Panc1 (cell line): ENCODE data around the gene PABPN1L. TPM values are rescaled to one million over a fixed set of nuclear protein-coding genes. Genes with fewer than 3 reads are reported as not detected.

ENCODE experiments used
- ATAC-seq: fragments of 200-7000 bp; cut with Tn5 transposase; 2 replicates; pipeline ENCODE4 v1.9.1; 2020; ENCODE audit warnings: mild to moderate bottlenecking, moderate library complexity
- BruUV-seq: library from RNA; stranded (reverse); fragments of 400-500 nt; replicated peaks from 2 replicates; lab custom pipeline; 2021; lab: Mats Ljungman, UMichigan
- CTCF ChIA-PET: fragments of 300-600 bp; sonication (Branson Sonifier 250); formaldehyde crosslinking; loops from one replicate; lab custom pipeline; 2022; ENCODE audit warnings: antibody characterized with exemption; lab: Charles Lee
- POLR2A ChIA-PET: fragments of 300-600 bp; sonication (Branson Sonifier 250); formaldehyde crosslinking; loops from one replicate; lab custom pipeline; 2022; ENCODE audit warnings: antibody characterized with exemption; lab: Charles Lee
- DNase-seq: peaks from one replicate; pipeline ENCODE4 v3.0.0-alpha.2; 2010; ENCODE audit warnings: low read depth, low spot score
- H3K27ac ChIP-seq: 2 replicates; pipeline ENCODE4 v1.5.1; 2011; ENCODE audit warnings: mild to moderate bottlenecking, low read length, inconsistent platforms
- H3K27me3 ChIP-seq: fragments of 200-500 bp; sonication (Bioruptor generic); 2 replicates; pipeline ENCODE4 v1.6.0; 2014; ENCODE audit warnings: low read length, inconsistent platforms; ENCODE audit not compliant: control insufficient read depth, insufficient read depth
- H3K36me3 ChIP-seq: fragments of 200-500 bp; sonication (Bioruptor generic); 2 replicates; pipeline ENCODE4 v1.5.1; 2014; ENCODE audit warnings: inconsistent platforms, mild to moderate bottlenecking, low read length, moderate library complexity; ENCODE audit not compliant: control insufficient read depth, insufficient read depth
- H3K4me1 ChIP-seq: 2 replicates; pipeline ENCODE4 v1.5.1; 2011; ENCODE audit warnings: inconsistent platforms, mild to moderate bottlenecking, low read length, moderate library complexity; ENCODE audit not compliant: control insufficient read depth, insufficient read depth
- H3K4me3 ChIP-seq, 2 experiments: 2 replicates each; pipeline ENCODE4 v1.5.1; 2011 to 2012; ENCODE audit warnings: low read depth in 2 of 2, low read length in 2 of 2, mild to moderate bottlenecking in 2 of 2, inconsistent platforms in 1 of 2, moderate library complexity in 1 of 2
- H3K9me3 ChIP-seq: fragments of 200-500 bp; sonication (Bioruptor generic); 2 replicates; pipeline ENCODE4 v1.5.1; 2014; ENCODE audit warnings: low read depth, mild to moderate bottlenecking, inconsistent platforms, low read length, moderate library complexity; ENCODE audit not compliant: control insufficient read depth, insufficient read depth
- CTCF ChIP-seq: fragments of 450-650 bp; IDR thresholded peaks from 2 replicates; pipeline ENCODE4 v1.5.1; 2017; ENCODE audit warnings: mild to moderate bottlenecking
- POLR2AphosphoS5 ChIP-seq: IDR thresholded peaks from 2 replicates; pipeline ENCODE4 v1.6.1; 2012; ENCODE audit warnings: mild to moderate bottlenecking, low read depth, low read length, moderate library complexity
- REST ChIP-seq, 2 experiments: IDR thresholded peaks; 2 replicates each; pipeline ENCODE4 v1.6.1; 2011 to 2012; ENCODE audit warnings: low read depth in 2 of 2, control low read depth in 1 of 2, low read length in 1 of 2, mild to moderate bottlenecking in 1 of 2, moderate library complexity in 1 of 2; ENCODE audit not compliant: insufficient read depth in 1 of 2
- SIN3A ChIP-seq: IDR thresholded peaks from 2 replicates; pipeline ENCODE4 v1.6.1; 2012; ENCODE audit warnings: low read depth, mild to moderate bottlenecking, low read length, moderate library complexity, borderline replicate concordance; ENCODE audit not compliant: insufficient read depth
- TCF7L2 ChIP-seq: IDR thresholded peaks from 2 replicates; pipeline ENCODE4 v1.6.1; 2011; ENCODE audit warnings: mild to moderate bottlenecking, low read depth, low read length, inconsistent platforms
- in situ Hi-C: cut with HindIII; loops from 2 replicates; pipeline ENCODE4 v1.10.0; 2016; ENCODE audit warnings: low sequenced_read_pairs, low pct_unique_long_range_greater_than_20kb
- intact Hi-C: fragments of 100-400 bp; cut with micrococcal nuclease; formaldehyde crosslinking; loops from one replicate; pipeline ENCODE4 v1.10.0; 2022; ENCODE audit not compliant: unreplicated experiment
- total RNA-seq: library from RNA; stranded (reverse); gene quantifications from one replicate; pipeline ENCODE4 v1.2.1, GENCODE V29; 2021; ENCODE audit not compliant: unreplicated experiment

Gene PABPN1L
- total RNA-seq, 1 experiment from 2014 or later, result not detected

GRCh38 chr16:88867581-88868246, 1.3 kb upstream of the PABPN1L start:
- no peak overlapping the region for H3K4me3 ChIP-seq
- no peaks in the 10 kb centered on the region for H3K4me1 ChIP-seq
- intact Hi-C loops, result no loop called here
- BruUV-seq, result no TSS peak
- H3K9me3 ChIP-seq, result no peaks in the 10 kb centered on the region
- ChIA-PET POLR2A (interaction anchor here (0.7 kb wide), 1 partner anchor 44 kb away, joined by 3 read pairs; no protein-coding TSS in a partner anchor), CTCF (no interaction called here)
- no peaks in the 10 kb centered on the region for H3K27me3 ChIP-seq
- no peaks in the 10 kb centered on the region for H3K36me3 ChIP-seq
- TF ChIP-seq POLR2AphosphoS5 (no peak), SIN3A (no peak), CTCF (no peak), REST (IDR thresholded peaks at IDR 0.05; ENCODE audit: insufficient read depth in 1 of 2, low read depth in 2 of 2, low read length in 1 of 2) (no peak), TCF7L2 (no peak)
- in situ Hi-C loops, result no loop called here
- no peak for ATAC-seq
- H3K27ac ChIP-seq, result no peak overlapping the region
- no peak for DNase-seq

- Histone ChIP-seq H3K27ac (no peak overlapping the region), H3K36me3 (no peaks in the 10 kb centered on the region), H3K9me3 (no peaks in the 10 kb centered on the region), H3K4me3 (no peak overlapping the region), H3K4me1 (no peaks in the 10 kb centered on the region), H3K27me3 (no peaks in the 10 kb centered on the region)
- CTCF ChIA-PET, result no interaction called here
- TF ChIP-seq CTCF, result no peak
- no peak for TF ChIP-seq POLR2AphosphoS5
- TF ChIP-seq TCF7L2, result no peak
- no peak for TF ChIP-seq SIN3A
- no peak for TF ChIP-seq REST (IDR thresholded peaks at IDR 0.05; ENCODE audit: insufficient read depth in 1 of 2, low read depth in 2 of 2, low read length in 1 of 2)
- DNase-seq (no peak), ATAC-seq (0 out of 2 replicates have a peak, but pooled peaks have one; percentile 31)
- in situ Hi-C loops (no loop called here), intact Hi-C loops (no loop called here)
- POLR2A ChIA-PET, result no interaction called here
- no TSS peak for BruUV-seq
Measured at GRCh38 chr16:88865742-88866141, 718 bp downstream of the PABPN1L start.
